ENCODE measurements around the gene CLECL1.
"Not testable (repeated sequence)": the region's sequence is repeated elsewhere in the genome, so short reads cannot be mapped to it uniquely, and the experiment has no call there.

Gene CLECL1

DNA sequence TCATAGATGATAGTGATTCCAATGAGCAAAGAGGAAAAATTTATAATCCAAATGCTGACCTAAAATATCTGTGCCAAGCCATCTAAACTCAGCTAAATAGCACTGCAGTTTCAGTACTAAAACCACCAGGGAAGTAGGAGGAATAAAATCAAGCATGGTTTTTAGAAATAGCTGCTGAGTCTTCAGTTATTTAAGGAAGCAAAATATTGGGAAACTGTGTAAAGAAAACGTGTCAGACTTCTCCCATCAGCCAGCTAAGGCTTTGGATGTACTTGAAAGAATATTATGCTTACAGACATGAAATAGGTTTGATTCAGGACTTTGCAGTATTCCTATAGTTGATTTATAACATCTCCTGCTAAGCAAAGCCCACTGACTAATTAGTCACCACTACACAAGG is 38.7 kb downstream of the CLECL1 start:
- no peak for FAIRE-seq

DNA sequence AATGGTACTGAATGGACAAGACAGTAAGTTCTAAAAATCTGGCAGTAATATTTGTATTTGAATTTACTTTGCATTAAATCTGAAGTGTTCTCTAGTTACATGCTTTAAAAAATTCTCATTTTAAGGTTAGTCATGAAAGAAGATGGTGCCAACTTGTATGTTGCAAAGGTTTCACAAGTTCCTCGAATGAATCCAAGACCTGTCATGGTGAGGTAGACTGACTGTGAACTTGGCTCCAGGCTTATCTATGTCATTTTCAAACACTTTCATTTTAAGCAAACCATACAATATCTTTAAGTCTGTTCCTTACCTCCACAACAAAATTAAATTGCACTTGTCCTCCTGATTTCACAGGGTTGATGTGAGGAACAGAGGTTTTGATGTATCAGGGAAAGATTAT is 40.0 kb downstream of the CLECL1 start:
- FAIRE-seq, result no peak

DNA sequence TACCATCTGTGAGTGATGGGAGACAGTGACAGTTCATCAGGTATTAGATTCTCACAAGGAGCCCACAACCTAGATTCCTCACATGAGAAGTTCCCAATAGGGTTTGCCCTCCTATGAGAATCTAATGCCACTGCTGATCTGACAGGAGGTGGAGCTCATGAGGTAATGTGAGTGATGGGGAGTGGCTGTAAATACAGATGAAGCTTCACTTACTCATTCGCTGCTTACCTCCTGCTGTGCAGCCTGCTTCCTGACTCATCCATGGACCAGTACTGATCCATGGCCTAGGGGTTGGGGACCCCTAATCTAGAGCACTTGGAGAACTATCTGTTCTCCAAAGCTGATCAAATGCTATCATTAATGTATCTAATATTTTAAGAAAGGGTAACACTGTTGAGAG is 45.7 kb downstream of the CLECL1 start:
- no peak for FAIRE-seq

DNA sequence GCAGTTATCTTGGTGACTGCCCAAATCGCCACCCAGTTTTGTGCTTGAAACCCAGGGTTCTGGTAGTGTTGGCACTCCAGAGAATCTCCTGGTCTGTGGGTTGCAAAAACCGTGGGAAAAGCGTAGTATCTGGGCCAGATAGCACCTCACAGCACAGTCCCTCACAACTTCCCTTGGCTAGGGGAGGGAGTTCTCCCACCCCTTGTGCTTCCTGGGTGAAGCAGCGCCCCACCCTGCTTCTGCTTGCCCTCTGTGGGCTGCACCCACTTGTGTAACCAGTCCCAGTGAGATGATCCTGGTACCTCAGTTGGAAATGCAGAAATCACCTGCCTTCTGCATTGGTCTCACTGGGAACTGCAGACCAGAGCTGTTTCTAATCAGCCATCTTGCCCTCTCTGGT is 47.0 kb downstream of the CLECL1 start:
- FAIRE-seq, result no peak

DNA sequence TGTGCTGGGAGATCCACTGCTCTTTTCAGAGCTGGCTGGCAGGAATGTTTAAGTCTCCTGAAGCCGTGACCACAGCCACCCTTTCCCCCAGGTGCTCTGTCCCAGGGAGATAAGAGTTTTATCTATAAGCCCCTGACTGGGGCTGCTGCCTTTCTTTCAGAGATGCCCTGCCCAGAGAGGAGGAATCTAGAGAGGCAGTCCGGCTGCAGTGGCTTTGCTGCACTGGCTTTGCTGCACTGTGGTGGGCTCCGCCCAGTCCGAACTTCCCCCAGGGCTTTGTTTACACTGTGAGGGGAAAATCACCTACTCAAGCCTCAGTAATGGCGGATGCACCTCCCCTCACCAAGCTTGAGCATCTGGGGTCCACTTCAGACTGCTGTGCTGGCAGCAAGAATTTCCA is 47.5 kb downstream of the CLECL1 start:
- not testable (repeated sequence) for FAIRE-seq

DNA sequence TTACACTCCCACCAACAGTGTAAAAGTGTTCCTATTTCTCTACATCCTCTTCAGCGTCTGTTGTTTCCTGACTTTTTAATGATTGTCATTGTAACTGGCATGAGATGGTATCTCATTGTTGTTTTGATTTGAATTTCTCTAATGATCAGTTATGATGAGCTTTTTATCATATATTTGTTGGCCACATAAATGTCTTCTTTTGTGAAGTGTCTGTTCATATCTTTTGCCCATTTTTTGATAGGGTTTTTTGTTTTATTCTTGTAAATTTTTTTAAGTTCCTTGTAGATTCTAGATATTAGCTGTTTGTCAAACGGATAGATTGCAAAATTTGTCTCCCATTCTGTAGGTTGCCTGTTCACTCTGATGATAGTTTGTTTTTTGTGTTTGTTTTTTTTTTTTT is 49.9 kb downstream of the CLECL1 start:
- not testable (repeated sequence) for FAIRE-seq

DNA sequence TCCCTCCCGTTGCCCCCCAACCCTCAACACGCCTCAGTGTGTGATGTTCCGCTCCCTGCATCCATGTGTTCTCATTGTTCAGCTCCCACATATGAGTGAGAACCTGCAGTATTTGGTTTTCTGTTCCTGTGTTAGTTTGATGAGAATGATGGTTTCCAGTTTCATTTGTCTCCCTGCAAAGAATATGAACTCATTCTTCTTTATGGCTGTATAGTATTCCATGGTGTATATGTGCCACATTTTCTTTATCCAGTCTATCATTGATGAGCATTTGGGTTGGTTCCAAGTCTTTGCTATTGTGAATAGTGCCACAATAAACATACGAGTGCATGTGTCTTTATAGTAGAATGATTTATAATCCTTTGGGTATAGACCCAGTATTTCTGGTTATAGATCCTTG is 50.4 kb downstream of the CLECL1 start:
- FAIRE-seq, result not testable (repeated sequence)

DNA sequence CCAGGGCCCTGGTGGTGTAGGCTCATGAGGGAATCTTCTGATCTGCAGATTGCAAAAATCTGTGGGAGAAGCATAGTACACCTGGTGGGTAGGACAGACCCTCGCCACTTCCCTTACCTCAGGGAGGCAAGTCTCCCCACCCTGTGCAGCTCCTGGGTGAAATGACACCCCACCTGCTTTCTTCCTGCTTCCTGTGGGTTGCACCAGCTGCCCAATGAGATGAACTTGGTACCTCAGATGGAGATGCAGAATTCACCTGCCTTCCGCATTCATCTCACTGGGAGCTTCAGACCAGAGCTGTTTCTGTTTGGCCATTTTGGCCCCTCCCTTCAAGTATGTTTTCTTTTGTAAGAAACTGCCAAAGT is 58.7 kb downstream of the CLECL1 start:
- no peak for FAIRE-seq

DNA sequence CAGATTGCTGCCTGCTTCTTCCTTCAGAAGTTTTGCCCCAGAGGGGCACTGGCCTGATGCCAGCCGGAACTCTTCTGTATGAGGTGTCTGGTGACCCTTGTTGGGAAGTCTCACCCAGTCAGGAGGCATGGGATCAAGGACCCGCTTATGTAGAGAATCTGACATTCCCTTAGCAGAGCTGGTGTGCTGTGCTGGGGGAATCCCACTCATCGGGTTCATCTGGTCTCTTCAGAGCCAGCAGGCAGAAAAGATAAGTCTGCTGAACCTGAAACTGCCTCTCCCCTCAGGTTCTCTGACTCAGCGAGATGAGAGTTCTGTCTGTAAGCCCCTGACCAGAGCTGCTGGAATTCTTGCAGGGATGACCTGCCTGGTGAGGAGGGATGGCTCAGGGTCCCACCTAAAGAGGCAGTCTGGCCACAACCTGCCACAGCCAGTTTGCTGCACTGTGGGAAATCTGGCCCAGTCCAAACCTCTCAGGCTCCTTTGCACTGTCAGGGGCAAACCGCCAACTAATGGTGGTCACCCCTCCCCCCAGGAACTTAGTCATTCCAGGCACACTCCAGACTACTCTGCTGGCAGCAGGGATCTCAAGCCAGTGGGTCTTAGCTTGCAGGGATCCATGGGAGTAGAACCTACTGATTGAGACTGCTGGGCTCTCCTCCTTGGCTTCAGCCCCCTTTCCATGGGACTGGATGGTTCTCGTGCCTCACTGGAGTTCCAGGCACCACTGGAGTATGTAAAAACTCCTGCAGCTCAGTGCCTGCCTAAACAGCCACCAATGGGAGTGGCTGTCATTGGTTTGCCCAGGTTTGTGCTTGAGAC is 59.3 kb downstream of the CLECL1 start:
- no peak for FAIRE-seq

Measured in islet of Langerhans (tissue), 1 donor.